Smooth muscle cell (in vitro differentiated cells): ENCODE data around the gene POLN. TPM values are rescaled to one million over a fixed set of nuclear protein-coding genes. Genes with fewer than 3 reads are reported as not detected.

Experiments
- DNase-seq: peaks from one replicate; lab custom pipeline; 2025; ENCODE audit not compliant: unreplicated experiment; lab: John Stamatoyannopoulos, UW
- H2AFZ ChIP-seq: fragments of 200-600 bp; sonication (generic); 2 replicates; pipeline ENCODE4 v1.6.0; 2016; ENCODE audit warnings: antibody characterized with exemption, low read depth, mild to moderate bottlenecking
- H3F3A ChIP-seq: fragments of 200-600 bp; sonication (generic); 2 replicates; pipeline ENCODE4 v1.6.0; 2017; ENCODE audit warnings: antibody characterized with exemption, low read depth
- H3K27ac ChIP-seq: fragments of 200-600 bp; sonication (generic); 2 replicates; pipeline ENCODE4 v1.5.1; 2016; ENCODE audit warnings: low read depth, mild to moderate bottlenecking
- H3K27me3 ChIP-seq: fragments of 200-600 bp; sonication (generic); 2 replicates; pipeline ENCODE4 v1.6.1; 2016; ENCODE audit warnings: low read depth, mild to moderate bottlenecking
- H3K36me3 ChIP-seq: fragments of 200-600 bp; sonication (generic); 2 replicates; pipeline ENCODE4 v1.5.1; 2016; ENCODE audit warnings: low read depth
- H3K4me1 ChIP-seq: fragments of 200-600 bp; sonication (generic); 2 replicates; pipeline ENCODE4 v1.5.1; 2016; ENCODE audit warnings: low read depth
- H3K4me2 ChIP-seq: fragments of 200-600 bp; sonication (generic); 2 replicates; pipeline ENCODE4 v1.6.0; 2016; ENCODE audit warnings: mild to moderate bottlenecking
- H3K4me3 ChIP-seq: fragments of 200-600 bp; sonication (generic); 2 replicates; pipeline ENCODE4 v1.5.1; 2016; ENCODE audit warnings: mild to moderate bottlenecking
- H3K79me2 ChIP-seq: fragments of 200-600 bp; sonication (generic); 2 replicates; pipeline ENCODE4 v1.6.0; 2016; ENCODE audit warnings: low read depth, mild to moderate bottlenecking
- H3K9ac ChIP-seq: fragments of 200-600 bp; sonication (generic); 2 replicates; pipeline ENCODE4 v1.6.0; 2016; ENCODE audit warnings: low read depth
- H3K9me3 ChIP-seq: fragments of 200-600 bp; sonication (generic); replicated peaks from 2 replicates; pipeline ENCODE4 v1.5.1; 2016; ENCODE audit warnings: low read depth
- H4K20me1 ChIP-seq: fragments of 200-600 bp; sonication (generic); 2 replicates; pipeline ENCODE4 v1.6.0; 2016; ENCODE audit warnings: low read depth
- CTCF ChIP-seq: fragments of 200-600 bp; sonication (generic); IDR thresholded peaks from 2 replicates; pipeline ENCODE4 v1.5.1; 2017; ENCODE audit warnings: borderline replicate concordance, mild to moderate bottlenecking, antibody characterized with exemption; ENCODE audit not compliant: insufficient read depth, poor library complexity, severe bottlenecking
- WGBS: methylation state at CpG from one replicate; pipeline ENCODE4 v1.1.7; 2016; ENCODE audit warnings: low lambda C conversion rate; 5-methylcytosine and 5-hydroxymethylcytosine counted together
- polyA plus RNA-seq: library from polyadenylated mRNA; unstranded; fragments of >200 nt; fragmentation: Nextera tagmentation; extraction: Ambion mirVana; gene quantifications from 2 replicates; pipeline ENCODE4 v1.2.1, GENCODE V29; 2016
- total RNA-seq: library from RNA; depleted of rRNA; stranded (reverse); fragments of >200 nt; gene quantifications from 2 replicates; pipeline ENCODE4 v1.2.3, GENCODE V29; 2014

Gene POLN
- total and polyA plus RNA-seq, 2 experiments from 2014 or later = 0.35 to 3.0 TPM

- peak overlapping the region; percentile 91 for H3K4me3 ChIP-seq
- 92% methylated on average over 8 of the region's 8 CpGs for WGBS
Measured at GRCh38 chr4:2042947-2043395, 198.9 kb downstream of the POLN start.

GRCh38 chr4:2042204-2042946, 199.5 kb downstream of the POLN start:
- WGBS = 10% methylated on average over 13 of the region's 80 CpGs
- peak overlapping the region; percentile 86 for H3K4me2 ChIP-seq
- no peak for DNase-seq
- no peaks in the 10 kb centered on the region for H3K36me3 ChIP-seq
- peak overlapping the region; percentile 91 for H3K4me3 ChIP-seq
- no peaks in the 10 kb centered on the region for H3F3A ChIP-seq
- H3K27me3 ChIP-seq = peaks cover 29% of the 10 kb centered on the region
- H2AFZ ChIP-seq = peak overlapping the region; percentile 91
- peaks cover 6% of the 10 kb centered on the region for H3K4me1 ChIP-seq
- H3K9me3 ChIP-seq = no peaks in the 10 kb centered on the region
- no peak overlapping the region for H3K27ac ChIP-seq
- peak; percentile 10 for TF ChIP-seq CTCF
- no peak overlapping the region for H3K9ac ChIP-seq
- H3K79me2 ChIP-seq = no peaks in the 10 kb centered on the region
- H4K20me1 ChIP-seq = peaks cover 9% of the 10 kb centered on the region

More at GRCh38 chr4:2042947-2043395, 198.9 kb downstream of the POLN start:
- H2AFZ ChIP-seq = no peak overlapping the region
- H3K36me3 ChIP-seq = no peaks in the 10 kb centered on the region
- no peak for TF ChIP-seq CTCF
- peaks cover 6% of the 10 kb centered on the region for H3K4me1 ChIP-seq
- H3K27me3 ChIP-seq = peaks cover 29% of the 10 kb centered on the region
- H4K20me1 ChIP-seq = peaks cover 9% of the 10 kb centered on the region
- no peak overlapping the region for H3K27ac ChIP-seq
- H3K9me3 ChIP-seq = no peaks in the 10 kb centered on the region
- no peaks in the 10 kb centered on the region for H3K79me2 ChIP-seq
- no peaks in the 10 kb centered on the region for H3F3A ChIP-seq
- no peak for DNase-seq
- no peak overlapping the region for H3K9ac ChIP-seq
- peak overlapping the region; percentile 86 for H3K4me2 ChIP-seq

GRCh38 chr4:2041239-2042130, 200.4 kb downstream of the POLN start:
- WGBS = 2% methylated on average over 65 of the region's 94 CpGs
- Histone ChIP-seq H3K27me3 (peaks cover 29% of the 10 kb centered on the region), H3K9ac (no peak overlapping the region), H3K4me2 (peak overlapping the region; percentile 86), H3K4me1 (peaks cover 6% of the 10 kb centered on the region), H3K36me3 (no peaks in the 10 kb centered on the region), H2AFZ (peak overlapping the region; percentile 91), H3K79me2 (no peaks in the 10 kb centered on the region), H3F3A (no peaks in the 10 kb centered on the region), H3K9me3 (no peaks in the 10 kb centered on the region), H3K4me3 (peak overlapping the region; percentile 91), H3K27ac (no peak overlapping the region), H4K20me1 (peaks cover 9% of the 10 kb centered on the region)
- peak; percentile 36 for DNase-seq
- TF ChIP-seq CTCF = no peak
